ENCODE data around the gene PDCD6IP. TPM values are rescaled to one million over a fixed set of nuclear protein-coding genes. Genes with fewer than 3 reads are reported as not detected.
"Not testable (repeated sequence)": the region's sequence is repeated elsewhere in the genome, so short reads cannot be mapped to it uniquely, and the experiment has no call there.

Gene PDCD6IP
- total and polyA plus RNA-seq, 12 donors, result 41.3 to 185 (median 146) TPM

DNA sequence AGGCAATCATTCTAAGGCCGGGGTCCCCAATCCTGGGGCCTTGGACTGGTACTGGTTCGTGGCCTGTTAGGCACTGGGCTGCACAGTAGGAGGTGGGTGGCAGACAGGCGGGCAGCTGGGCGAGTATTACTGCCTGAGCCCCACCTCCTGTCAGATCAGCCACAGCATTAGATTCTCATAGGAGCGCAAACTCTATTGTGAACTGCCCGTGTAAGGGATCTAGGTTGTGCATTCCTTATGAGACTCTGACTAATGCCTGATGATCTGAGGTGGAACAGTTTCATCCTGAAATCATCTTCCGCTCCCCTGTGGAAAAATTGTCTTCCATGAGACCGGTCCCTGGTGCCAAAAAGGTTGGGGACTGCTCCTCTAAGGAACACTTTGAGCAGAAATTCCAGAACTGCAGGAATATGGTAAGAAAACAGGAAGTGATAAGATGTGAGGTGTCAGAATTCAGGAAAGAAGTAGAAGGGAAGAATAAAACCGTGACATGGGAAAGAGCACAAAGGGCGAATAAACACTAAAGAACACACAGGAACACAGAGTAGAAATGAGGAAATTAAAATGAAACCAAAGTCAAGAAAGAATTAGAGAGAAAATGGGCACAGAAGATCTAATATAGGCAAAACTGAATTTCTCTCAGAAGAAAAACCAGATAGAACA is 57.6 kb downstream of the PDCD6IP start:
- intact Hi-C loops (cut with DNase I), result no loop called here
- 79 to 87% methylated on average over 10 of the region's 10 CpGs for WGBS, 2 donors
- no peaks in the 10 kb centered on the region for H3K9me3 ChIP-seq
- peaks cover 0 to 12% (median 0%) of the 10 kb centered on the region in 9 donors for H3K4me1 ChIP-seq
- no peak for ATAC-seq
- no peak overlapping the region for H3K4me3 ChIP-seq
- no peak for DNase-seq
- peak overlapping the region in 1 of 10 donors; percentile 44 for H3K27ac ChIP-seq
- TF ChIP-seq, protein P1, sequence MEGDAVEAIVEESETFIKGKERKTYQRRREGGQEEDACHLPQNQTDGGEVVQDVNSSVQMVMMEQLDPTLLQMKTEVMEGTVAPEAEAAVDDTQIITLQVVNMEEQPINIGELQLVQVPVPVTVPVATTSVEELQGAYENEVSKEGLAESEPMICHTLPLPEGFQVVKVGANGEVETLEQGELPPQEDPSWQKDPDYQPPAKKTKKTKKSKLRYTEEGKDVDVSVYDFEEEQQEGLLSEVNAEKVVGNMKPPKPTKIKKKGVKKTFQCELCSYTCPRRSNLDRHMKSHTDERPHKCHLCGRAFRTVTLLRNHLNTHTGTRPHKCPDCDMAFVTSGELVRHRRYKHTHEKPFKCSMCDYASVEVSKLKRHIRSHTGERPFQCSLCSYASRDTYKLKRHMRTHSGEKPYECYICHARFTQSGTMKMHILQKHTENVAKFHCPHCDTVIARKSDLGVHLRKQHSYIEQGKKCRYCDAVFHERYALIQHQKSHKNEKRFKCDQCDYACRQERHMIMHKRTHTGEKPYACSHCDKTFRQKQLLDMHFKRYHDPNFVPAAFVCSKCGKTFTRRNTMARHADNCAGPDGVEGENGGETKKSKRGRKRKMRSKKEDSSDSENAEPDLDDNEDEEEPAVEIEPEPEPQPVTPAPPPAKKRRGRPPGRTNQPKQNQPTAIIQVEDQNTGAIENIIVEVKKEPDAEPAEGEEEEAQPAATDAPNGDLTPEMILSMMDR (IDR thresholded peaks at IDR 0.05), result no peak
- peaks cover 0 to 97% (median 20%) of the 10 kb centered on the region in 9 donors for H3K36me3 ChIP-seq
- no peaks in the 10 kb centered on the region for H3K27me3 ChIP-seq

DNA sequence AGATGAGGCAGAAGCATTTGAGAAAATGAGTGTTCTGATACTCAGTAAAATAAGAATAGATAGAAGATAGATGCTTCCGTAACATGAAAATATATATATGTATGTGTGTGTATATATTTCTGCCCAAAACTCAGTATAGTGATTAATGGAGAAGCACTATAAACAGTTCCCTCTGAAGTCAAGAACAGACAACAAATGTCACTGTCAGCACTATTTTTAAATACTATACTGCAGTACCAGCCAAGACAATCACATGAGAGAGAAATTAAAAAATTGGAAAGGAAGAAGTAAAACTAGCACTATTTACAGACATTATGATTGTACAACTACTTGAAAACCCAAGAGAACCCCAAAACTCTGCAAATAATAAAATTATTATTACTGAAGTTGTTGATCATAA is 59.3 kb downstream of the PDCD6IP start:
- Histone ChIP-seq H3K4me1 (peaks cover 0 to 13% (median 0%) of the 10 kb centered on the region in 9 donors), H3K36me3 (peaks cover 0 to 100% (median 20%) of the 10 kb centered on the region in 9 donors)
- WGBS, 2 donors, result 54 to 71% methylated on average over 1 of the region's 1 CpG
- intact Hi-C loops (cut with DNase I); H3K27me3 ChIP-seq; H3K27ac ChIP-seq; DNase-seq; H3K9me3 ChIP-seq; H3K4me3 ChIP-seq: not testable (repeated sequence)
- peak in 3 of 8 donors; percentile 37 to 73 (median 42) for ATAC-seq

DNA sequence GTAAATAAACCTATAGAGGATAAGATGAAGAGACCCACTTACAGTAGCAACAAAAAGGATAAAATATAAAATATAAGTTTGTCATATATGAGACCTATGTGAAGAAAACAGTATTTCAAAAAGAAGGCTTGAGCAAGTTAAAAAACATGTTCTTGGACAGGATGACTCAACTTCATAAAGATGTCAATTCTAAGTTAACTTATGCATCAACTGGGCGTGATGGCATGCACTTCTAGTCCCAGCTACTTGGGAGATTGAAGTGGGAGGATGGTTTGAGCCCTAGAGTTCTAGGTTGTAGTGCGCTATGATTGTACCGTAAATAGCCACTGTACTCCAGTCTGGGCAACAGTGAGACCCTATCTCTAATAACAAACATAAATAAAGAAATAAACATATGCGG is 59.7 kb downstream of the PDCD6IP start:
- ATAC-seq (peak in 1 of 8 donors; percentile 30), DNase-seq (no peak)
- Histone ChIP-seq H3K27me3 (no peaks in the 10 kb centered on the region), H3K4me3 (no peak overlapping the region), H3K36me3 (peaks cover 0 to 100% (median 20%) of the 10 kb centered on the region in 9 donors), H3K27ac (no peak overlapping the region), H3K4me1 (peaks cover 0 to 13% (median 0%) of the 10 kb centered on the region in 9 donors), H3K9me3 (no peaks in the 10 kb centered on the region)
- intact Hi-C loops (cut with DNase I), result no loop called here
- WGBS, 2 donors, result 96 to 99% methylated on average over 4 of the region's 4 CpGs
- TF ChIP-seq, protein P1 (IDR thresholded peaks at IDR 0.05), result no peak

DNA sequence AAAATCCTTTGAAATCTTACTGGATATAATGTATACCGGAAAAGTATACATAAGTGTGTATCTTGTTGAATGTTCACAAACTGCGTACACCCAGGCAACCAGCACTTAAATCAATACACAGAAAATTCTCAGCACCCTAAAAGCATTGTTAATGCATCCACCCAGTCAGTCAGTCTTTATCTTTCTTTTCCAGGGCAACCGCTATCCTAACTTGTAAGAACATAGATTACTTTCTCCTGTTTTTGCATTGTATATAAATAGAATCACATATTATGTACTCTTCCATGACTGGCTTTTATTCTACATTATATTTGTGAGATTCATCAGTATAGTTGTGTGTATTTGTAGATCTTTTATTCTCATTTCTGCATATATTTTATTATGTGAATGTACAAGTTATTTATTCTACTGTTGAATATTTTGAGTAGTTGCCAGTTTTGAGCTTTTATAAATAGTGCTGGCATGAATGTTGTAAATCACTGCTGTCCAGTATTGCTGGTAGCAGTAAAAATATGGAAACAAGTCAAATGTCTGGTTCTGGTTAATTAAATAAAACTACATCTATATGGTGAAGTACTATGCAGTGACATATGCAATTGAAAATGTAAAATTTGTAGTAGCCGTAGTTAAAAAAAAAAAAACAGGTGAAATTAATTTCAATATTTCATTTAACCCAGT is 62.1 kb downstream of the PDCD6IP start:
- TF ChIP-seq, protein P1 (IDR thresholded peaks at IDR 0.05), result no peak
- DNase-seq (no peak), ATAC-seq (peak in 2 of 8 donors; percentile 25 to 32)
- H3K4me3 ChIP-seq, result no peak overlapping the region
- intact Hi-C loops (cut with DNase I), result no loop called here
- H3K4me1 ChIP-seq, result peaks cover 0 to 13% (median 0%) of the 10 kb centered on the region in 9 donors
- H3K27ac ChIP-seq, result peak overlapping the region in 2 of 10 donors; percentile 1 to 51
- H3K27me3 ChIP-seq, result no peaks in the 10 kb centered on the region
- WGBS, 2 donors, result 57 to 66% methylated on average over 4 of the region's 4 CpGs
- peaks cover 0 to 100% (median 26%) of the 10 kb centered on the region in 9 donors for H3K36me3 ChIP-seq
- no peaks in the 10 kb centered on the region for H3K9me3 ChIP-seq
